A673 (cell line): Measurements from ENCODE around the gene DRC7. TPM values are rescaled to one million over a fixed set of nuclear protein-coding genes. Genes with fewer than 3 reads are reported as not detected.

Experiments
- BruUV-seq: library from RNA; stranded (reverse); fragments of 400-500 nt; replicated peaks from 2 replicates; lab custom pipeline; 2021; lab: Mats Ljungman, UMichigan
- CTCF ChIA-PET: fragments of 300-600 bp; sonication (Branson Sonifier 250); formaldehyde crosslinking; loops from one replicate; lab custom pipeline; 2022; ENCODE audit warnings: antibody characterized with exemption; lab: Charles Lee
- POLR2A ChIA-PET: fragments of 300-600 bp; sonication (Branson Sonifier 250); formaldehyde crosslinking; loops from one replicate; lab custom pipeline; 2022; ENCODE audit warnings: antibody characterized with exemption; ENCODE audit not compliant: low non-redundant PET; lab: Charles Lee
- DNase-seq: peaks from one replicate; pipeline ENCODE4 v3.0.0-alpha.2; 2015; ENCODE audit warnings: low spot score
- H3K27ac ChIP-seq: fragments of 200-600 bp; sonication (generic); 2 replicates; pipeline ENCODE4 v1.5.1; 2016; ENCODE audit warnings: mixed run types, low read depth, mild to moderate bottlenecking, mixed read lengths, antibody characterized with exemption, low read length; ENCODE audit not compliant: poor library complexity, severe bottlenecking
- H3K27me3 ChIP-seq: fragments of 200-600 bp; sonication (generic); replicated peaks from 2 replicates; pipeline ENCODE4 v1.6.1; 2017; ENCODE audit warnings: mixed run types, low read depth, mild to moderate bottlenecking, mixed read lengths, antibody characterized with exemption, low read length; ENCODE audit not compliant: insufficient read depth, poor library complexity
- H3K36me3 ChIP-seq: fragments of 200-600 bp; sonication (generic); 2 replicates; pipeline ENCODE4 v1.6.1; 2016; ENCODE audit warnings: mixed run types, mild to moderate bottlenecking, mixed read lengths, antibody characterized with exemption, low read length; ENCODE audit not compliant: insufficient read depth, poor library complexity, severe bottlenecking
- H3K4me1 ChIP-seq: fragments of 200-600 bp; sonication (generic); 2 replicates; pipeline ENCODE4 v1.6.1; 2017; ENCODE audit warnings: mixed run types, mild to moderate bottlenecking, mixed read lengths, antibody characterized with exemption, low read length; ENCODE audit not compliant: insufficient read depth, poor library complexity, severe bottlenecking
- H3K4me3 ChIP-seq: fragments of 200-600 bp; sonication (generic); 2 replicates; pipeline ENCODE4 v1.5.1; 2016; ENCODE audit warnings: low read depth, mixed run types, mild to moderate bottlenecking, mixed read lengths, low read length; ENCODE audit not compliant: poor library complexity, severe bottlenecking
- H3K9me3 ChIP-seq: fragments of 200-600 bp; sonication (generic); 2 replicates; pipeline ENCODE4 v1.6.1; 2016; ENCODE audit warnings: mixed run types, low read depth, mild to moderate bottlenecking, mixed read lengths, antibody characterized with exemption, low read length; ENCODE audit not compliant: poor library complexity, severe bottlenecking
- CTCF ChIP-seq: fragments of 300-800, 200-600 bp; sonication (generic); conservative IDR thresholded peaks from 2 replicates; pipeline ENCODE4 v1.5.1; 2017; ENCODE audit warnings: low read depth, mild to moderate bottlenecking, antibody characterized with exemption, low read length, moderate library complexity, mixed read lengths
- EZH2 ChIP-seq: fragments of 200-600 bp; sonication (generic); IDR thresholded peaks from 2 replicates; pipeline ENCODE4 v1.6.1; 2017; ENCODE audit warnings: borderline replicate concordance, low read depth, mild to moderate bottlenecking, mixed read lengths, antibody characterized with exemption, low read length; ENCODE audit not compliant: poor library complexity, severe bottlenecking
- intact Hi-C: fragments of 100-400 bp; cut with micrococcal nuclease; formaldehyde crosslinking; loops from one replicate; pipeline ENCODE4 v1.10.0; 2022; ENCODE audit not compliant: unreplicated experiment
- total RNA-seq: library from RNA; stranded (reverse); gene quantifications from 2 replicates; pipeline ENCODE4 v1.2.3, GENCODE V29; 2021

Gene DRC7
- total RNA-seq, 1 experiment from 2014 or later = not detected

GRCh38 chr16:57725976-57726375 lies 31.4 kb downstream of the DRC7 start:
- BruUV-seq = no TSS peak
- intact Hi-C loops = no loop called here

GRCh38 chr16:57726433-57726947 lies 31.9 kb downstream of the DRC7 start:
- H3K36me3 ChIP-seq = no peaks in the 10 kb centered on the region
- no peak overlapping the region for H3K4me3 ChIP-seq
- CTCF ChIA-PET = no interaction called here
- no peaks in the 10 kb centered on the region for H3K9me3 ChIP-seq
- H3K27me3 ChIP-seq = no peaks in the 10 kb centered on the region
- intact Hi-C loops = no loop called here
- no TSS peak for BruUV-seq
- TF ChIP-seq EZH2 (no peak), CTCF (no peak)
- POLR2A ChIA-PET = no interaction called here
- DNase-seq = no peak
- H3K27ac ChIP-seq = no peak overlapping the region
- no peaks in the 10 kb centered on the region for H3K4me1 ChIP-seq

More at GRCh38 chr16:57725976-57726375, 31.4 kb downstream of the DRC7 start:
- Histone ChIP-seq H3K27ac (no peak overlapping the region), H3K4me3 (no peak overlapping the region), H3K36me3 (no peaks in the 10 kb centered on the region), H3K27me3 (no peaks in the 10 kb centered on the region), H3K9me3 (no peaks in the 10 kb centered on the region), H3K4me1 (no peaks in the 10 kb centered on the region)
- CTCF ChIA-PET = no interaction called here
- no peak for DNase-seq
- POLR2A ChIA-PET = interaction anchor here (0.6 kb wide), 1 partner anchor 127 kb away, joined by 3 read pairs; no protein-coding TSS in a partner anchor
- TF ChIP-seq CTCF (no peak), EZH2 (no peak)

DNA sequence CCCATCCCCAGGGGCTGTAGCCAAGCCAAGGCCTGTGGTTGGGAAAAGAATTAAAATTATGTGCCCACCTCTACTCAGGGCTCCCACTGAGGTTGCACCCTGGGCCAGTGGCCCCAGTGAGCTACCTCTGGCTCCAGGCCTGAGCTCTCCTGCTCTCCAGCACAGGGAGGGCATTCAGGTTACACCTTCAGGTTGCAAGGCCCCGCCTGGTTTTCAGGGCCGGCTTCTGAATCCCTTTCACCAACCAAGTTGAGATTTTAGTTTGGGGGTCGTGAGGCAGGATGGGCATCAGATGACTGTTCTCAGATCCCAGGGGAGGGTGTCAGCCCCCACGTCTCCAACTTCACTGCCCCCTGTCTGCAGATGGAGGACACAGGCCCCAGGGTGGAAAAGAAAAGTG lies 33.0 kb downstream of the DRC7 start:
- intact Hi-C loops = no loop called here
- H3K4me3 ChIP-seq = no peak overlapping the region
- no peaks in the 10 kb centered on the region for H3K27me3 ChIP-seq
- no peaks in the 10 kb centered on the region for H3K9me3 ChIP-seq
- ChIA-PET POLR2A (no interaction called here), CTCF (no interaction called here)
- no peak overlapping the region for H3K27ac ChIP-seq
- no TSS peak for BruUV-seq
- TF ChIP-seq EZH2 = no peak
- TF ChIP-seq CTCF = no peak
- no peaks in the 10 kb centered on the region for H3K4me1 ChIP-seq
- no peak for DNase-seq
- H3K36me3 ChIP-seq = no peaks in the 10 kb centered on the region
